PC-3 (cell line): ENCODE results near the gene DCHS1.

Experiments used
- EZH2 ChIP-seq: fragments of 300-600 bp; sonication (generic); IDR thresholded peaks from one replicate; pipeline ENCODE4 v1.6.1; 2017; ENCODE audit warnings: antibody characterized with exemption, mild to moderate bottlenecking, low read length; ENCODE audit not compliant: unreplicated experiment
- EZH2phosphoT487 ChIP-seq: fragments of 300-600 bp; sonication (generic); IDR thresholded peaks from 2 replicates; pipeline ENCODE4 v1.6.1; 2018; ENCODE audit warnings: mild to moderate bottlenecking, antibody characterized with exemption, low read length, borderline replicate concordance
- TF ChIP-seq, protein P1 (sequence below): fragments of 300-600 bp; sonication (generic); conservative IDR thresholded peaks from 2 replicates; pipeline ENCODE4 v1.5.1; 2017; ENCODE audit warnings: antibody characterized with exemption, low read depth, mild to moderate bottlenecking, low read length

DNA sequence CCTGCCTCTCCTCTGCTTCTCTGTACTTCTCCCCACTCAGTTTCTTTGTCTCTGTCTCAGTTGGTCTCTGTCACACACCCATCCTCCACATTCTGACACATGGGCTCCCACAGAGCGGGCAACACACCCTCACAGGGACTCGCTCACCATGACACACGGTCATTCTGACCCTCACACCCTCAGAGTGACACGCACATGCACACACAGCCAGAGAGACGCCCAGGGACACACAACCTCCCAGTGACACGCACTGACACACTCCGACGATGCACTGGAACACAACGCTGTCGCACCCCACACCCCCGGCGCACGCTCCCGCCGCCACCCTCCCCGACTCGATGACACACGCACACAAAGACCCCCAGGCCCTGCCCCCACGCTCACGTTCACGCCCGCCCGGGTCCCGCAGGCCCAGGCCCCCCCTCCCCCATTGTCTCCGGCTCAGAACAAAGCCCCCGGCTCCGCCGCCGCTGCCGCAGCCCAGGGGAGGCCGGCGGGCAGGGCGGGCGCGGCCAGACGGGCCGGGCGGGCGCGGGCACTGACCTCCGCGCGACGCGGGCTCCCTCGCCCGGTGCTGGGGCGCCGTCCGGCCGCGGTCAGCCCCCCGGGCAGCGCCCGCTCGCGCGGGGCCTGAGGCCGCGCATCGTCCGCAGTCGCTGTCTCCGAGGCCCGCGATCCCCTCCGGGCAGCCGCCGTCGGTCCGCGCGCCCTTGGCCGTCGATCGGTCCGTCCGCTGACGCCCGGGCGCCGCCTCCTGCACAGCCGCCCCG lies 404 bp downstream of the DCHS1 start:
- TF ChIP-seq, protein P1, sequence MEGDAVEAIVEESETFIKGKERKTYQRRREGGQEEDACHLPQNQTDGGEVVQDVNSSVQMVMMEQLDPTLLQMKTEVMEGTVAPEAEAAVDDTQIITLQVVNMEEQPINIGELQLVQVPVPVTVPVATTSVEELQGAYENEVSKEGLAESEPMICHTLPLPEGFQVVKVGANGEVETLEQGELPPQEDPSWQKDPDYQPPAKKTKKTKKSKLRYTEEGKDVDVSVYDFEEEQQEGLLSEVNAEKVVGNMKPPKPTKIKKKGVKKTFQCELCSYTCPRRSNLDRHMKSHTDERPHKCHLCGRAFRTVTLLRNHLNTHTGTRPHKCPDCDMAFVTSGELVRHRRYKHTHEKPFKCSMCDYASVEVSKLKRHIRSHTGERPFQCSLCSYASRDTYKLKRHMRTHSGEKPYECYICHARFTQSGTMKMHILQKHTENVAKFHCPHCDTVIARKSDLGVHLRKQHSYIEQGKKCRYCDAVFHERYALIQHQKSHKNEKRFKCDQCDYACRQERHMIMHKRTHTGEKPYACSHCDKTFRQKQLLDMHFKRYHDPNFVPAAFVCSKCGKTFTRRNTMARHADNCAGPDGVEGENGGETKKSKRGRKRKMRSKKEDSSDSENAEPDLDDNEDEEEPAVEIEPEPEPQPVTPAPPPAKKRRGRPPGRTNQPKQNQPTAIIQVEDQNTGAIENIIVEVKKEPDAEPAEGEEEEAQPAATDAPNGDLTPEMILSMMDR, result no peak
- TF ChIP-seq EZH2 (no peak), EZH2phosphoT487 (no peak)
